ENCODE results near the gene BPGM.

The BPGM gene

GRCh38 chr7:134693256-134693655 lies 46.6 kb downstream of the BPGM start:
- no peak overlapping the region for H3K27ac ChIP-seq (ENCODE audit: low read depth, low read length, poor library complexity, severe bottlenecking)
- no peaks in the 10 kb centered on the region for H3K36me3 ChIP-seq (ENCODE audit: insufficient read depth, low read length)
- H2AFZ ChIP-seq (ENCODE audit: low read length): no peak overlapping the region
- no peaks in the 10 kb centered on the region for H3K9me3 ChIP-seq (ENCODE audit: low read length)
- no peaks in the 10 kb centered on the region for H3K9me2 ChIP-seq (ENCODE audit: low read depth, low read length)
- H3K4me3 ChIP-seq (ENCODE audit: low read depth, low read length, poor library complexity, severe bottlenecking): no peak overlapping the region
- H3K27me3 ChIP-seq (ENCODE audit: insufficient read depth, low read length): no peaks in the 10 kb centered on the region
- no peak overlapping the region for H3K4me2 ChIP-seq (ENCODE audit: low read length)
- no peaks in the 10 kb centered on the region for H3K4me1 ChIP-seq (ENCODE audit: insufficient read depth, low read length, severe bottlenecking)
- H3K9ac ChIP-seq (ENCODE audit: low read length): no peak overlapping the region
- TF ChIP-seq EZH2 (IDR thresholded peaks at IDR 0.05; ENCODE audit: borderline replicate concordance, low read length) (no peak), CTCF (IDR thresholded peaks at IDR 0.05; ENCODE audit: low read length) (no peak)
- no peaks in the 10 kb centered on the region for H4K20me1 ChIP-seq (ENCODE audit: insufficient read depth, low read length)
- no peaks in the 10 kb centered on the region for H3F3A ChIP-seq (ENCODE audit: insufficient read depth, low read length)
- H3K79me2 ChIP-seq (ENCODE audit: insufficient read depth, low read length): no peaks in the 10 kb centered on the region

GRCh38 chr7:134694299-134694698 lies 47.6 kb downstream of the BPGM start:
- TF ChIP-seq EZH2 (IDR thresholded peaks at IDR 0.05; ENCODE audit: borderline replicate concordance, low read length) (no peak), CTCF (IDR thresholded peaks at IDR 0.05; ENCODE audit: low read length) (peak; percentile 48)
- no peaks in the 10 kb centered on the region for H3F3A ChIP-seq (ENCODE audit: insufficient read depth, low read length)
- H3K36me3 ChIP-seq (ENCODE audit: insufficient read depth, low read length): no peaks in the 10 kb centered on the region

GRCh38 chr7:134694767-134695166 lies 48.1 kb downstream of the BPGM start:
- H3K4me2 ChIP-seq (ENCODE audit: low read length): no peak overlapping the region
- H3K9me2 ChIP-seq (ENCODE audit: low read depth, low read length): no peaks in the 10 kb centered on the region
- H2AFZ ChIP-seq (ENCODE audit: low read length): no peak overlapping the region
- H3K27me3 ChIP-seq (ENCODE audit: insufficient read depth, low read length): no peaks in the 10 kb centered on the region
- H3F3A ChIP-seq (ENCODE audit: insufficient read depth, low read length): no peaks in the 10 kb centered on the region
- no peak overlapping the region for H3K9ac ChIP-seq (ENCODE audit: low read length)
- no peaks in the 10 kb centered on the region for H4K20me1 ChIP-seq (ENCODE audit: insufficient read depth, low read length)
- TF ChIP-seq CTCF (IDR thresholded peaks at IDR 0.05; ENCODE audit: low read length): no peak
- no peak for TF ChIP-seq EZH2 (IDR thresholded peaks at IDR 0.05; ENCODE audit: borderline replicate concordance, low read length)
- no peaks in the 10 kb centered on the region for H3K9me3 ChIP-seq (ENCODE audit: low read length)
- H3K4me3 ChIP-seq (ENCODE audit: low read depth, low read length, poor library complexity, severe bottlenecking): no peak overlapping the region
- no peaks in the 10 kb centered on the region for H3K4me1 ChIP-seq (ENCODE audit: insufficient read depth, low read length, severe bottlenecking)
- no peak overlapping the region for H3K27ac ChIP-seq (ENCODE audit: low read depth, low read length, poor library complexity, severe bottlenecking)
- H3K36me3 ChIP-seq (ENCODE audit: insufficient read depth, low read length): no peaks in the 10 kb centered on the region
- H3K79me2 ChIP-seq (ENCODE audit: insufficient read depth, low read length): no peaks in the 10 kb centered on the region

More at GRCh38 chr7:134694299-134694698, 47.6 kb downstream of the BPGM start:
- Histone ChIP-seq H3K4me2 (ENCODE audit: low read length) (no peak overlapping the region), H3K9me3 (ENCODE audit: low read length) (no peaks in the 10 kb centered on the region), H3K4me3 (ENCODE audit: low read depth, low read length, poor library complexity, severe bottlenecking) (no peak overlapping the region), H3K27ac (ENCODE audit: low read depth, low read length, poor library complexity, severe bottlenecking) (no peak overlapping the region), H3K9ac (ENCODE audit: low read length) (no peak overlapping the region), H3K27me3 (ENCODE audit: insufficient read depth, low read length) (no peaks in the 10 kb centered on the region), H4K20me1 (ENCODE audit: insufficient read depth, low read length) (no peaks in the 10 kb centered on the region), H3K9me2 (ENCODE audit: low read depth, low read length) (no peaks in the 10 kb centered on the region), H3K79me2 (ENCODE audit: insufficient read depth, low read length) (no peaks in the 10 kb centered on the region), H2AFZ (ENCODE audit: low read length) (no peak overlapping the region), H3K4me1 (ENCODE audit: insufficient read depth, low read length, severe bottlenecking) (no peaks in the 10 kb centered on the region)
